Neural cell (in vitro differentiated cells): ENCODE data around the gene MS4A3.

Source experiments
- CTCF ChIP-seq: fragments of 450-650 bp; IDR thresholded peaks from 2 replicates; pipeline ENCODE4 v1.5.1; 2014; ENCODE audit warnings: antibody characterized with exemption, mild to moderate bottlenecking, moderate library complexity; ENCODE audit not compliant: poor library complexity, severe bottlenecking
- EP300 ChIP-seq: fragments of 450-650 bp; conservative IDR thresholded peaks from 2 replicates; pipeline ENCODE4 v1.6.1; 2014; ENCODE audit warnings: antibody characterized with exemption, mild to moderate bottlenecking, moderate library complexity; ENCODE audit not compliant: poor library complexity, severe bottlenecking
- EZH2 ChIP-seq: fragments of 200-600, 300-800 bp; shearing (Covaris generic), sonication (generic); IDR thresholded peaks from 2 replicates; pipeline ENCODE4 v1.6.1; 2014; ENCODE audit warnings: antibody characterized with exemption, low read length, borderline replicate concordance, mild to moderate bottlenecking; ENCODE audit not compliant: insufficient read depth, poor library complexity, severe bottlenecking
- MXI1 ChIP-seq: fragments of 450-650 bp; conservative IDR thresholded peaks from 2 replicates; pipeline ENCODE4 v1.6.1; 2014; ENCODE audit warnings: antibody characterized with exemption, mild to moderate bottlenecking; ENCODE audit not compliant: poor library complexity, severe bottlenecking
- POLR2AphosphoS5 ChIP-seq: IDR thresholded peaks from 2 replicates; pipeline ENCODE4 v1.6.1; 2012
- RAD21 ChIP-seq: fragments of 450-650 bp; conservative IDR thresholded peaks from 2 replicates; pipeline ENCODE4 v1.6.1; 2014; ENCODE audit warnings: antibody characterized with exemption, mild to moderate bottlenecking, moderate library complexity
- TAF1 ChIP-seq: IDR thresholded peaks from 2 replicates; pipeline ENCODE4 v1.6.1; 2012; ENCODE audit warnings: low read depth

GRCh38 chr11:60078745-60079144 is 22.3 kb downstream of the MS4A3 start:
- TF ChIP-seq CTCF (no peak), TAF1 (no peak), EP300 (no peak), EZH2 (no peak), RAD21 (no peak), POLR2AphosphoS5 (no peak), MXI1 (no peak)
